Liver (tissue), 3 donors: Measurements from ENCODE around the gene GLE1.

Experiments used
- CTCF ChIP-seq: fragments of 150-350 bp; IDR thresholded peaks from 2 replicates; pipeline ENCODE4 v1.5.1; 2017; ENCODE audit warnings: improper control_type of control experiment, low read depth, low read length; ENCODE audit not compliant: missing input control
- MAX ChIP-seq: IDR thresholded peaks from 2 replicates; pipeline ENCODE4 v1.6.1; 2016; ENCODE audit warnings: antibody characterized with exemption
- SP1 ChIP-seq: IDR thresholded peaks from 2 replicates; pipeline ENCODE4 v1.6.1; 2018; ENCODE audit warnings: antibody characterized with exemption, mild to moderate bottlenecking
- donor health status: healthy.
- donor health status: healthy.

GRCh38 chr9:128555180-128555721 is 50.7 kb downstream of the GLE1 start:
- no peak for TF ChIP-seq MAX
- TF ChIP-seq CTCF, result no peak
- no peak for TF ChIP-seq SP1
